ENCODE results near the gene CAMK2A.

DNA sequence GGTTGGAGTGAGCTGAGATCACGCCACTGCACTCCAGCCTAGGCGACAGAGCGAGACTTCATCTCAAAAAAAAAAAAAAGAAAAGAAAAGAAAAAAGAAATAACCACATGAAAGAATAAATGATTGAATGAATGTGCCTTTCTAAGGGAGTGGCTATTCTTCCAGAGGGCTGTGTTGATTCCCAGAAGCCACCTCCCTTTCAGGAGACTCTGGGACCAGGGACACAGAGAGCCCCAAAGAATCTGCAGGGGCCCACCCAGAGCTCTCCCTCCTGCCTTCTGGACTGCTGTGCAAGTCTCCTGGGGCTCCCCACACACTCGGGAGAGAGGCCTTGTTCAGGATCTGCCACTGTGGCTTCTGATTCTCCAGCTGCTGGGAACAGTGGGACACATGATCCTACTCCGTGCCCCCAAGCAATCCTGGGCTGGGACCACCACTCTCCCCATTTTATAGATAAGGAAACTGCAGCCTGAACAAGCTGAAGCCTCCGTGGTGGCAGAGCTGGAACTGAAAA is 23.6 kb downstream of the CAMK2A start:
- TF ChIP-seq POLR2A (IDR thresholded peaks at IDR 0.05): no peak
- TF ChIP-seq, protein P1, sequence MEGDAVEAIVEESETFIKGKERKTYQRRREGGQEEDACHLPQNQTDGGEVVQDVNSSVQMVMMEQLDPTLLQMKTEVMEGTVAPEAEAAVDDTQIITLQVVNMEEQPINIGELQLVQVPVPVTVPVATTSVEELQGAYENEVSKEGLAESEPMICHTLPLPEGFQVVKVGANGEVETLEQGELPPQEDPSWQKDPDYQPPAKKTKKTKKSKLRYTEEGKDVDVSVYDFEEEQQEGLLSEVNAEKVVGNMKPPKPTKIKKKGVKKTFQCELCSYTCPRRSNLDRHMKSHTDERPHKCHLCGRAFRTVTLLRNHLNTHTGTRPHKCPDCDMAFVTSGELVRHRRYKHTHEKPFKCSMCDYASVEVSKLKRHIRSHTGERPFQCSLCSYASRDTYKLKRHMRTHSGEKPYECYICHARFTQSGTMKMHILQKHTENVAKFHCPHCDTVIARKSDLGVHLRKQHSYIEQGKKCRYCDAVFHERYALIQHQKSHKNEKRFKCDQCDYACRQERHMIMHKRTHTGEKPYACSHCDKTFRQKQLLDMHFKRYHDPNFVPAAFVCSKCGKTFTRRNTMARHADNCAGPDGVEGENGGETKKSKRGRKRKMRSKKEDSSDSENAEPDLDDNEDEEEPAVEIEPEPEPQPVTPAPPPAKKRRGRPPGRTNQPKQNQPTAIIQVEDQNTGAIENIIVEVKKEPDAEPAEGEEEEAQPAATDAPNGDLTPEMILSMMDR (IDR thresholded peaks at IDR 0.05): no peak

Measured in tibial nerve (tissue), 3 donors.